Activated T-cell treated with anti-CD3 and anti-CD28 coated beads for 1 hour (primary cell): Measurements from ENCODE around the gene ATP8B2.
"Not testable (repeated sequence)": the region's sequence is repeated elsewhere in the genome, so short reads cannot be mapped to it uniquely, and the experiment has no call there.

ENCODE experiments used
- DNase-seq: peaks from one replicate; pipeline ENCODE4 v3.0.0-alpha.2; 2020; ENCODE audit warnings: low read depth

ATP8B2 gene, protein sequence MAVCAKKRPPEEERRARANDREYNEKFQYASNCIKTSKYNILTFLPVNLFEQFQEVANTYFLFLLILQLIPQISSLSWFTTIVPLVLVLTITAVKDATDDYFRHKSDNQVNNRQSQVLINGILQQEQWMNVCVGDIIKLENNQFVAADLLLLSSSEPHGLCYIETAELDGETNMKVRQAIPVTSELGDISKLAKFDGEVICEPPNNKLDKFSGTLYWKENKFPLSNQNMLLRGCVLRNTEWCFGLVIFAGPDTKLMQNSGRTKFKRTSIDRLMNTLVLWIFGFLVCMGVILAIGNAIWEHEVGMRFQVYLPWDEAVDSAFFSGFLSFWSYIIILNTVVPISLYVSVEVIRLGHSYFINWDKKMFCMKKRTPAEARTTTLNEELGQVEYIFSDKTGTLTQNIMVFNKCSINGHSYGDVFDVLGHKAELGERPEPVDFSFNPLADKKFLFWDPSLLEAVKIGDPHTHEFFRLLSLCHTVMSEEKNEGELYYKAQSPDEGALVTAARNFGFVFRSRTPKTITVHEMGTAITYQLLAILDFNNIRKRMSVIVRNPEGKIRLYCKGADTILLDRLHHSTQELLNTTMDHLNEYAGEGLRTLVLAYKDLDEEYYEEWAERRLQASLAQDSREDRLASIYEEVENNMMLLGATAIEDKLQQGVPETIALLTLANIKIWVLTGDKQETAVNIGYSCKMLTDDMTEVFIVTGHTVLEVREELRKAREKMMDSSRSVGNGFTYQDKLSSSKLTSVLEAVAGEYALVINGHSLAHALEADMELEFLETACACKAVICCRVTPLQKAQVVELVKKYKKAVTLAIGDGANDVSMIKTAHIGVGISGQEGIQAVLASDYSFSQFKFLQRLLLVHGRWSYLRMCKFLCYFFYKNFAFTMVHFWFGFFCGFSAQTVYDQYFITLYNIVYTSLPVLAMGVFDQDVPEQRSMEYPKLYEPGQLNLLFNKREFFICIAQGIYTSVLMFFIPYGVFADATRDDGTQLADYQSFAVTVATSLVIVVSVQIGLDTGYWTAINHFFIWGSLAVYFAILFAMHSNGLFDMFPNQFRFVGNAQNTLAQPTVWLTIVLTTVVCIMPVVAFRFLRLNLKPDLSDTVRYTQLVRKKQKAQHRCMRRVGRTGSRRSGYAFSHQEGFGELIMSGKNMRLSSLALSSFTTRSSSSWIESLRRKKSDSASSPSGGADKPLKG

DNA sequence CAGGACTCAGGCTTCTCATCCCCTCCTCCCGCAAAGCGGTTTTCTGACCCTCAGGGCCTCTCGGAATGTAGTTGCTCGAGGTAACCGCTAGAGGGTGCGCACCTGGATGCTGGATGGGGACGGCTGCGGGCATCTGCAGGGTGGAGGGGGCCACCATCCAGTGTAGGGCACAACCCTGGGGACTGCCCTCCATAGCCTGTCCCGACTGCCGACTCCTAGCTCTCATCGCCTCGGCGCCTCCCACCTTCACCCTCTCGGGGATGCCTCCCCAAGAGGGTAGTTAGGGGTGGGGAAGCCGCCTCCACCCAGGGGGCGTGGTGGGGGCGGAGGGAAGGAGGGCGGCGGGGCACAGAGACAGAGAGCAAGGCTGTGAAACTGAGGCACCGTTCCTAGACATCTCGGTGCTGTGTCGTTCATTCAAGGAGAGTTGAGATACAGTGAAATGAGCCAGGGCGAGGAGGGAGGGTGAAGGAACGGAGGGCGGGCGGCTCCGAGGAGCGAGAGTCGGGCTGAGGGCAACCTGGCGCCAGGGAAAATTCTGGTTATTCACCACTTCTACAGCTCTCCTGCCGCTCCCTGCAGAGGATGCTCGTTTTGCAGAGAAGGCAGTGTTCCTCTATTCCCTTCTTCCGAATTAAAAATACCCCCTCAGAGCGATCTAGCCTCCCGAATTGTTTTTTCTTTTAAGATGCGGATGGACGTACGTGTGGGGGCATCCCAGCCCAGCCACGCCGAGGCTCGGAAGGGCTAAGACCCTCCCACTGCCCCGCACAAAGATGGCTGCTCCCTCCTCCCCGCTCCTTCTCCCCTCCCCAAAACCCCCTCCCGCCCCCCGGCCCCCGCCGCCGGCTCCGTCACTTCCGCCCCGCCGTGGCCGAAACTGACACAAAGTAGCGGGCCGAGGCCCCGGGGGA lies at the start of gene ATP8B2:
TSS of gene ATP8B2 (plus strand) at position 857 of the 914 bp plus-strand sequence. CDS start 2,617 bp downstream, outside the sequence.
- peak; percentile 71 for DNase-seq

DNA sequence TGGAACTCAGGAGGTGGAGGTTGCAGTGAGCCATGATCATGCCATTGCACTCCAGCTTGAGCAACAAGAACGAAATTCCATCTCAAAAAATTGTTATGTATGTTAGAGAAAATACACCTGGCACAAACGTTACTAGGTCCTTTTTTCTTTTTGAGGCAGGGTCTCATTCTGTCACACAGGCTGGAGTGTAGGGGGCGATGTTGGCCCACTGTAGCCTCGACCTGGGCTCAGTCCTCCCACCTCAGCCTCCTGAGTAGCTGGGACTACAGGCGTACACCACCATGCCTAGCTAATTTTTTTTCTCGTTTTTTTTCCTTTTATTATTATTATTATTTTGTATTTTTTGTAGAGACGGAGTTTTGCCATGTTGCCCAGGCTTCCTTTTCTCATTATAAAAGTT lies 48.5 kb upstream of the ATP8B2 start:
- DNase-seq: no peak

DNA sequence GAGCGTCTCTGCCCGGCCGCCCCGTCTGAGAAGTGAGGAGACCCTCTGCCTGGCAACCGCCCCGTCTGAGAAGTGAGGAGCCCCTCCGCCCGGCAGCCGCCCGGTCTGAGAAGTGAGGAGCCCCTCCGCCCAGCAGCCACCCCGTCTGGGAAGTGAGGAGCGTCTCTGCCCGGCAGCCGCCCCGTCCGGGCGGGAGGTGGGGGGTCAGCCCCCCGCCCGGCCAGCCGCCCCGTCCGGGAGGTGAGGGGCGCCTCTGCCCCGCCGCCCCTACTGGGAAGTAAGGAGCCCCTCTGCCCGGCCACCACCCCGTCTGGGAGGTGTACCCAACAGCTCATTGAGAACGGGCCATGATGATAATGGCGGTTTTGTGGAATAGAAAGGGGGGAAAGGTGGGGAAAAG lies 37.7 kb upstream of the ATP8B2 start:
- DNase-seq: not testable (repeated sequence)

DNA sequence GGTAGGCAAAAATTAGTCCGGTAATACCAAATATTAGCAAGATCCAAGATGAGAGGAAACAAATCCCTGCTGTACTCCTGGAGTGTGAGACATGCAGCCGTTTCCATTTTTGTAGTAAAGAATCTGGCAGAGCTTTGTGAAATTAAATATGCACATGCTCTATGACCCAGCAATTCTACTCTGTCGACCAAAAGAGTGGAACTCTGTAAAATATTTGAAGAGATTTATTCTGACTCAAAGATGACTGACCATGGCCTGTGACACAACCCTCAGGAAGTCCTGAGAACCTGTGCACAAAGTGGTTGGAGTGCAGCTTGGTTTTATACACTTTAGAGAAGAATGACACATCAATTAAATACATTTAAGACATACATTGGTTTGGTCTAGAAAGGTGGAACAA lies 36.7 kb upstream of the ATP8B2 start:
- DNase-seq: no peak

DNA sequence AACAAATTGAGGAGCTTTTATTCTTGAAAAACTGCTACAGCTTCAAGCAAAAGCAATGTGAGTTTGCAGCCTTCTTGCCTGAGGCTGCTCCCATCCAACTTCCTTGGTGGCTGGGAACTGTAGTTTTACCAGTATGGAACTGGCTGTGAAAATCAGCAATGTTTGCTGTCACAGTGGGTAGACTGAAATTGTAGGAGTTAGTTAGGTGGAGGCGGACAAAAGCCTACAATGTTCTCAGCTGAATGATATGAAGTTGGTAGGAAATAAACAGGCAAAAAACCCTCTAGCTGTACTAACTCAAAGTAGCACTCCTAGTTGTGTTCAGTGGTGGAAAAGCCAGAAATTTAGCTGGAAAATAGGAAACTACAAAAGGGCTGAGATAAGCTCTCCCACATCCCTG lies 34.4 kb upstream of the ATP8B2 start:
- no peak for DNase-seq

- DNase-seq: no peak
Observed at GRCh38 chr1:154295408-154296235, 29.7 kb upstream of the ATP8B2 start.

GRCh38 chr1:154301582-154301981 lies 23.7 kb upstream of the ATP8B2 start:
- no peak for DNase-seq

GRCh38 chr1:154304664-154305337 lies 20.5 kb upstream of the ATP8B2 start:
- no peak for DNase-seq

GRCh38 chr1:154306151-154306550 lies 19.2 kb upstream of the ATP8B2 start:
- DNase-seq: no peak

GRCh38 chr1:154307670-154308270 lies 17.6 kb upstream of the ATP8B2 start:
- not testable (repeated sequence) for DNase-seq

DNA sequence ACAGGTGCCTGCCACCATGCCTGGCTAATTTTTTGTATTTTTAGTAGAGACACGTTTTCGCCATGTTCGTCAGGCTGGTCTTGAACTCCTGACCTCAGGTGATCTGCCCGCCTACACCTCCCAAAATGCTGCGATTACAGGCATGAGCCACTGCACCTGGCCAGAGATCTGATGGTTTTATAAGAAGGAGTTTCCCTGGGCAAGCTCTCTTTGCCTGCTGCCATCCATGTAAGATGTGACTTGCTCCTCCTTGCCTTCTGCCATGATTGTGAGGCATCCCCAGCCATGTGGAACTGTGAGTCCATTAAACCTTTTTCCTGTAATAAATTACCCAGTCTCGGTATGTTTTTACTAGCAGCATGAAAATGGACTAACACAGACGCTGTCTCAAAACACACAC lies 16.2 kb upstream of the ATP8B2 start:
- not testable (repeated sequence) for DNase-seq

DNA sequence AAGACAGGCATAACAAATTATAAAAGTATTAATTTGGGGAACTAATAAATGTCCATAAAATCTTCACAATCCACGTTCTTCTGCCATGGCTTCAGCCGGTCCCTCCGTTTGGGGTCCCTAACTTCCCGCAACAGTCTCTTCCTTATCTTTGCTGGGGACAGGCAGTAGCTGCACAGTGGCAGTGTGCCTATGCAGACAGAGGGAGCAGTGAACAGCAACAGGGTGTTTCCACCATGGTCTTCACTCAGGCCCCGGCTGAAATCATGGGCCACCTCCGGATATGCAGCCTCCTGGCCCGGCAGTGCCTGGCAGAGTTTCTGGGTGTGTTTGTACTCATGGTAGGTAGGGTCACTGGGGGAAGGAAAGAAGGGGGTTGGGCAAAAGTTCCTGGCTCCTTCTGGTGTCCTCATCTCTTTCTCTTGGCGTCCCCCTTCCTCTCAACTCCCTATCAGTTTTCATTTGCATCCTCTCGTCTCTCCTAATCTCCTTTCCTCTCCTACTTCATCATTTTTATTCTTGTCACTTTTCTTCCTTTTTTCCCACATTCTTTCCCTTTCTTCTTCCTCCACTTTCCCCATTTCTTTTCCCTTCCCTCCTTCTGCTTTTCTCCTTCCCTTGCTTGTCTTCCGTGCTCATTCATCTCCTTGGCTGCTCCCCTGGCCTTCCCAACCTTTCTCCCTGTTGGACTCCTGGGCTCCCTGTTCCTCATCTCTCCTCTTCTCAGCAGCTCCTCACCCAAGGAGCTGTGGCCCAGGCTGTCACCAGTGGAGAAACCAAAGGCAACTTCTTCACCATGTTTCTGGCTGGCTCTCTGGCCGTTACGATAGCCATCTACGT lies 12.9 kb upstream of the ATP8B2 start:
- not testable (repeated sequence) for DNase-seq

GRCh38 chr1:154313066-154313356 lies 12.3 kb upstream of the ATP8B2 start:
- DNase-seq: no peak

GRCh38 chr1:154314226-154314625 lies 11.1 kb upstream of the ATP8B2 start:
- DNase-seq: not testable (repeated sequence)

DNA sequence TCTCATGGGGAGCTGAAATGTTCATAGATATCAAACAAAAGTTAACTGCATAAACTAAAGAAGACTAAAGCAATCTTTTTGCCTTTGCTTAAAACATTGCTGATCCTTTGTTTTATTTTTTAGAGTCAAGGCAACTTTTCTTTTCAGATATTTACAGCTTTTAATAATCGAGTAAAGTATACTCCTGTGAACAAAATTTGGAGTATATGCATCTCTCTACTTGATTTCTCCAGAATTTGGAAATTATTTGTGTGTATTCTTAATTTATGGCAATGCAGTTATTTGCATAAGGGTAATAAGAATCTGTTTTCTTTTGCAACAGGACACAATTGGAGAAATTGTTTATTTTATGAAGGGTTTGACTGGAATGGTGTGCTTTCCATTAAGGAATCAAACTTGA lies 8.6 kb upstream of the ATP8B2 start:
- DNase-seq: no peak

GRCh38 chr1:154318386-154318785 lies 6.9 kb upstream of the ATP8B2 start:
- no peak for DNase-seq

DNA sequence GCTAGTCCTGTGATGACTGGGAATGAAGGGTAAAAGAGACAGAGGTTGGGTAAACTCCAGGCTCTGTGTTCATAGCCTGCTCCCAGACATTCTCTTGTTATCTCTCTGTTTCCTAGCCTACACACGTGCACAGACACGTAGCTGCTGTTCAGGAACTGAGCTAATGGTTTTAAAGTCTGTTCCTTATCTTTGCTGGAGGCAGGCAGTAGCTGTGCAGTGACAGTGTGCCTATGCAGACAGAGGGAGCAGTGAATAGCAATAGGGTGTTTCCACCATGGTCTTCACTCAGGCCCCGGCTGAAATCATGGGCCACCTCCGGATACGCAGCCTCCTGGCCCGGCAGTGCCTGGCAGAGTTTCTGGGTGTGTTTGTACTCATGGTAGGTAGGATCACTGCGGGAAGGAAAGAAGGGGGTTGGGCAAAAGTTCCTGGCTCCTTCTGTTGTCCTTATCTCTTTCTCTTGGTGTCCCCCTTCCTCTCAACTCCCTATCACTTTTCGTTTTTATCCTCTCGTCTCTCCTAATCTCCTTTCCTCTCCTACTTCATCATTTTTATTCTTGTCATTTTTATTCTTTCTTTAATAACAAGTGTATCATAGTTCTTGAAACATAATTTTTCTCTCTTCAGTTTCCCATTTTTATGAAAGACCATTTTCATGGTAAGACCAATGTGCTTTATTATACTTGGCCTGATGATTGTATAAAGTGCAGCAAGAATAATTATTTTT lies 4.3 kb upstream of the ATP8B2 start, which contains the start of gene AQP10:
TSS of gene AQP10 (plus strand) at position 212 of the 727 bp plus-strand sequence. CDS start at position 275, 63 bp downstream.
- DNase-seq: no peak

- not testable (repeated sequence) for DNase-seq
Observed at GRCh38 chr1:154321609-154321934, 3.8 kb upstream of the ATP8B2 start.
